ENCODE results near the gene RAD52. TPM values are rescaled to one million over a fixed set of nuclear protein-coding genes. Genes with fewer than 3 reads are reported as not detected.

RAD52 gene
- total RNA-seq, 1 donor from 2014 or later, result 7.1 TPM

DNA sequence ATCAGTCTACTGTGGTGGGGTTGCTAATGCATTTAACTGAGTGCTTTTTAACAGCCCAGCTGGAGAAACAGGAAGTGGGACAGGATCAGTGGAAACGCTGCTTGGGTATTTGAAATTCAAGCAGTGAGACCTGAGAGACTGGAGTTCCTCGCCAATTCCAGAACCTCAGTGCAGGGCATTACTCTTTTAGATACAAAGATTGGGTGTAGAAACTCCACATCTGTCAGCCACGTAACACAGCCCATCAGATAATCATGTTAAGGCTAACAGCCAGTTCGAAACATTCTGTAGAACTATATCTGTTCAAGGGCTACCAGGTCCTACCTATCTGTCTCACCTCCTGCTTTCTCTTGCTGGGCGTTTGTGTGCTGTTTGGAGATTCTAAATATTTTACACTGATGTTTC, 45.5 kb downstream of the RAD52 start:
- H3K27me3 ChIP-seq (ENCODE audit: control insufficient read depth, insufficient read depth, low read length), result no peaks in the 10 kb centered on the region
- TF ChIP-seq, protein P1, sequence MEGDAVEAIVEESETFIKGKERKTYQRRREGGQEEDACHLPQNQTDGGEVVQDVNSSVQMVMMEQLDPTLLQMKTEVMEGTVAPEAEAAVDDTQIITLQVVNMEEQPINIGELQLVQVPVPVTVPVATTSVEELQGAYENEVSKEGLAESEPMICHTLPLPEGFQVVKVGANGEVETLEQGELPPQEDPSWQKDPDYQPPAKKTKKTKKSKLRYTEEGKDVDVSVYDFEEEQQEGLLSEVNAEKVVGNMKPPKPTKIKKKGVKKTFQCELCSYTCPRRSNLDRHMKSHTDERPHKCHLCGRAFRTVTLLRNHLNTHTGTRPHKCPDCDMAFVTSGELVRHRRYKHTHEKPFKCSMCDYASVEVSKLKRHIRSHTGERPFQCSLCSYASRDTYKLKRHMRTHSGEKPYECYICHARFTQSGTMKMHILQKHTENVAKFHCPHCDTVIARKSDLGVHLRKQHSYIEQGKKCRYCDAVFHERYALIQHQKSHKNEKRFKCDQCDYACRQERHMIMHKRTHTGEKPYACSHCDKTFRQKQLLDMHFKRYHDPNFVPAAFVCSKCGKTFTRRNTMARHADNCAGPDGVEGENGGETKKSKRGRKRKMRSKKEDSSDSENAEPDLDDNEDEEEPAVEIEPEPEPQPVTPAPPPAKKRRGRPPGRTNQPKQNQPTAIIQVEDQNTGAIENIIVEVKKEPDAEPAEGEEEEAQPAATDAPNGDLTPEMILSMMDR (IDR thresholded peaks at IDR 0.05; ENCODE audit: insufficient read depth, low read length, poor library complexity, severe bottlenecking), result no peak
- no peak for DNase-seq (ENCODE audit: low read depth)
- H3K4me3 ChIP-seq (ENCODE audit: low read depth, low read length), result no peak overlapping the region
- peaks cover 4% of the 10 kb centered on the region for H3K36me3 ChIP-seq (ENCODE audit: control insufficient read depth, insufficient read depth, low read length)

DNA sequence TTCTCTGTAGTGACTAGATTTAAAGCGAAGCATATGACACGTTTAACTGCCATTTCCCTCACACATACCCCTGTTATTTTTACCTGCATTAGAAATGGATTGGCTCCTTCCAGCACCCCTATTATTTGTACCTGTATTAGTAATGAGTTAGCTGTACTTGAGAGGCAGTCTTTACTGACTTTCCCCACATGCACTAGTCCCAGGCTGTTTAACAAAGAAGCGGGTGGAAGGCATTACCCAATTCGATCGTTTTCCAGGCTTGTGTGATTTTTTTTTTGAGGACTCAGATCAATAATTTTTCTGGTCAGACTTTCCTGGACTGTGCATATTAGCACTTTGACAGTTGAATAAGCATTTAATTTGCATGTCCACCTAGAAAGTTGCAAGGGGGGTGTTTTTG, 46.4 kb downstream of the RAD52 start:
- no peaks in the 10 kb centered on the region for H3K27me3 ChIP-seq (ENCODE audit: control insufficient read depth, insufficient read depth, low read length)
- H3K36me3 ChIP-seq (ENCODE audit: control insufficient read depth, insufficient read depth, low read length), result peaks cover 2% of the 10 kb centered on the region
- no peak for DNase-seq (ENCODE audit: low read depth)
- no peak overlapping the region for H3K4me3 ChIP-seq (ENCODE audit: low read depth, low read length)
- TF ChIP-seq, protein P1 (IDR thresholded peaks at IDR 0.05; ENCODE audit: insufficient read depth, low read length, poor library complexity, severe bottlenecking), result no peak

- Histone ChIP-seq H3K27me3 (ENCODE audit: control insufficient read depth, insufficient read depth, low read length) (no peaks in the 10 kb centered on the region), H3K4me3 (ENCODE audit: low read depth, low read length) (no peak overlapping the region), H3K36me3 (ENCODE audit: control insufficient read depth, insufficient read depth, low read length) (peaks cover 2% of the 10 kb centered on the region)
- DNase-seq (ENCODE audit: low read depth), result no peak
- TF ChIP-seq, protein P1 (IDR thresholded peaks at IDR 0.05; ENCODE audit: insufficient read depth, low read length, poor library complexity, severe bottlenecking), result no peak
These were observed 46.9 kb downstream of the RAD52 start for GRCh38 chr12:902581-902980.

GRCh38 chr12:897386-897785, 52.1 kb downstream of the RAD52 start:
- TF ChIP-seq, protein P1 (IDR thresholded peaks at IDR 0.05; ENCODE audit: insufficient read depth, low read length, poor library complexity, severe bottlenecking), result no peak
- Histone ChIP-seq H3K36me3 (ENCODE audit: control insufficient read depth, insufficient read depth, low read length) (peaks cover 1% of the 10 kb centered on the region), H3K4me3 (ENCODE audit: low read depth, low read length) (no peak overlapping the region), H3K27me3 (ENCODE audit: control insufficient read depth, insufficient read depth, low read length) (no peaks in the 10 kb centered on the region)
- no peak for DNase-seq (ENCODE audit: low read depth)

DNA sequence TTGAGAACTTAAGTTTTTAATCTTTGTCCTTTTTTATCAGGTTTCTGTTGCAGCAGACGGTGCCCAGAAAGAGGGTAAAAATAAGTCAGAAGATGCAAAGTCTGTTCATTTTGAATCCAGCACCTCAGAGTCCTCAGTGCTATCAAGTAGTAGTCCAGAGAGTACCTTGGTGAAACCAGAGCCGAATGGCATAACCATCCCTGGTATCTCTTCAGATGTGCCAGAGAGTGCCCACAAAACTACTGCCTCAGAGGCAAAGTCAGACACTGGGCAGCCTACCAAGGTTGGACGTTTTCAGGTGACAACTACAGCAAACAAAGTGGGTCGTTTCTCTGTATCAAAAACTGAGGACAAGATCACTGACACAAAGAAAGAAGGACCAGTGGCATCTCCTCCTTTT, 53.5 kb downstream of the RAD52 start:
- no peaks in the 10 kb centered on the region for H3K36me3 ChIP-seq (ENCODE audit: control insufficient read depth, insufficient read depth, low read length)
- no peaks in the 10 kb centered on the region for H3K27me3 ChIP-seq (ENCODE audit: control insufficient read depth, insufficient read depth, low read length)
- DNase-seq (ENCODE audit: low read depth), result no peak
- TF ChIP-seq, protein P1 (IDR thresholded peaks at IDR 0.05; ENCODE audit: insufficient read depth, low read length, poor library complexity, severe bottlenecking), result no peak
- no peak overlapping the region for H3K4me3 ChIP-seq (ENCODE audit: low read depth, low read length)

DNA sequence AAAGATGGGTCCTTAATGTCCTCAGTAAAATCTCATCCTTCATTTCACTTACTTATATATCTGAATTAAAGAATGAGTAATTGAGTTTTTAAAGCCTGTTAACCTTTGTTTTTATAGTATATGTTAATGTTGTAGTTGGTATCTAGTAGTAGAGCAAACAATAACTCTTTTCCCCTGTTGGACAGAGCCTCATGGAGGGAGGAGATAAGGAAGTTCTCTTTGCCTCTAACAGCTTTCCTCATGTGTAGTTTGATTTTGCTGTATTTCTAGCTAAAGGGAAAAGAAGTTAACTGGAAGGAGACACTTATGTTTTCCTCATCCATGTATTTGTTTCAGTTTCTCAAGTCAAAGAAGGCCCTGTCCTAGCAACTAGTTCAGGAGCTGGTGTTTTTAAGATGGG, 55.3 kb downstream of the RAD52 start:
- DNase-seq (ENCODE audit: low read depth), result no peak
- TF ChIP-seq, protein P1 (IDR thresholded peaks at IDR 0.05; ENCODE audit: insufficient read depth, low read length, poor library complexity, severe bottlenecking), result no peak
- Histone ChIP-seq H3K27me3 (ENCODE audit: control insufficient read depth, insufficient read depth, low read length) (no peaks in the 10 kb centered on the region), H3K36me3 (ENCODE audit: control insufficient read depth, insufficient read depth, low read length) (no peaks in the 10 kb centered on the region), H3K4me3 (ENCODE audit: low read depth, low read length) (no peak overlapping the region)
